ENCODE results near the gene SLC44A4.
"Not testable (repeated sequence)": the region's sequence is repeated elsewhere in the genome, so short reads cannot be mapped to it uniquely, and the experiment has no call there.

Gene SLC44A4

DNA sequence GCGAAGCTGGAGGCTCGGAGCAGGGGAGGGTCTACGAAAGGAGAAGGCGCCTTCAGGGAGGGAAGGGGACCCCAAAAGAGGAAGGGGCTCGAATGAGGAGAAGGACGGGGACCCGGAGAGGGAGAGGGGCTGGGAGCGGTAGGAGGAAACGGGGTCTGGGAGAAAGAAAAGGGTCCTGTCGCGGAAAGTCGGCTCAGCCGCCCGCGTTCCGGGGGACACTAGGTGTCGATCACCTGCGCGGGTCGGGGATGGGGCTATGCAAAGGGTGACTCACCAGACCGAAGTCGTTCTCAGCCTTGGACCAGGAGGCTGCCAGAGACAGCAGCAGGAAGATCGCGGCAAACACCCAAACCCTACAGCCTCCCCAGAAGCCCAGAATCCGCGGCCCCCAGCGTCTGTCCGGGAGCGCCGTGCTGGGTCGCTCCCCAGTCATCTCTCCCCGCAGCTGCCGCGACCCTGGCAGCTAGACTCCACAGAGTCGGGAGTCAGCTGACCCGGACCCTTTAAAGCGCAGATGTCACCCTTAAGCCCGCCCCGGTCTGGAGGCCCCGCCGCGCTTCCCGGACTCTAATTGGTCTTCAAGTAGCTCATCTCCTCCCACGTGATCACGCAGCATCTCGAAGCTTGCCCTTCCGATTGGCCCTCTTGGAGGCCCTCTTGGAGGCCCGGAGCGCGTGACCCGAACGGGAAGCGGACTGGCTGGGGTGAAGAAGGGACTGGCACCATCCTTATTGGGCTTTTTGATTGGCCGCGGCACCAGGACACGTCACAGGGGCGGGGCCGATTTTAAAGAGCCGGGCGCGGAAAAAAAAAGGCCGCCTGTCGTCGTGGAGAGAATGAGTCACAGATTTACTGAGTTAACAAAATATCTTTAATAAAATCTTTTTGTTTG is 16.2 kb downstream of the SLC44A4 start, which contains the start of gene NEU1:
TSS of gene NEU1 (minus strand) at position 478 of the 892 bp plus-strand sequence. CDS start at position 433, 45 bp downstream.
- peak; percentile 99 for DNase-seq (ENCODE audit: insufficient read length, low spot score)
- FAIRE-seq, result no peak
- TF ChIP-seq, protein P1, sequence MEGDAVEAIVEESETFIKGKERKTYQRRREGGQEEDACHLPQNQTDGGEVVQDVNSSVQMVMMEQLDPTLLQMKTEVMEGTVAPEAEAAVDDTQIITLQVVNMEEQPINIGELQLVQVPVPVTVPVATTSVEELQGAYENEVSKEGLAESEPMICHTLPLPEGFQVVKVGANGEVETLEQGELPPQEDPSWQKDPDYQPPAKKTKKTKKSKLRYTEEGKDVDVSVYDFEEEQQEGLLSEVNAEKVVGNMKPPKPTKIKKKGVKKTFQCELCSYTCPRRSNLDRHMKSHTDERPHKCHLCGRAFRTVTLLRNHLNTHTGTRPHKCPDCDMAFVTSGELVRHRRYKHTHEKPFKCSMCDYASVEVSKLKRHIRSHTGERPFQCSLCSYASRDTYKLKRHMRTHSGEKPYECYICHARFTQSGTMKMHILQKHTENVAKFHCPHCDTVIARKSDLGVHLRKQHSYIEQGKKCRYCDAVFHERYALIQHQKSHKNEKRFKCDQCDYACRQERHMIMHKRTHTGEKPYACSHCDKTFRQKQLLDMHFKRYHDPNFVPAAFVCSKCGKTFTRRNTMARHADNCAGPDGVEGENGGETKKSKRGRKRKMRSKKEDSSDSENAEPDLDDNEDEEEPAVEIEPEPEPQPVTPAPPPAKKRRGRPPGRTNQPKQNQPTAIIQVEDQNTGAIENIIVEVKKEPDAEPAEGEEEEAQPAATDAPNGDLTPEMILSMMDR (IDR thresholded peaks at IDR 0.05; ENCODE audit: insufficient read depth, missing control alignments), result no peak

DNA sequence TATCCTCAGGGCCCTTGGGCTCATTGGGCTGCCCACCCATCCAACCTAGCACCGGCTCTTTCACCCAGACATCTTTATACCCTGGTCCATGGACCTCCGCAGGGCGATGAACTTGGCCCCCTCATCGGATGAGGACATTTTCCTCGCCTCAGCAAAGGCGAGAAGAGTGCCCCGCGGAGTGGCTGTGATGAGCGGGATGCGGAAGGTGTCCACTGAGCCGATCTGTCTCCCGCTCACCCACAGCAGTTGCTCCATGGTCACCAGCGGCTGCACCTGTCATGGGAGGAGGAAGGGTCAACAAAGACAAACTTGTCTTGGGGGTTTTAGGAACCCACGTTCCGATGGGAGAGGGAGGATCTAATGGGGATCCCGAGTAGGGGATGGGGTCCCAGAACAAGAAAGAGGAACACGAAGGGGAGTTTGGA is 16.9 kb downstream of the SLC44A4 start:
- FAIRE-seq (no peak), DNase-seq (ENCODE audit: insufficient read length, low spot score) (no peak)
- TF ChIP-seq, protein P1 (IDR thresholded peaks at IDR 0.05; ENCODE audit: insufficient read depth, missing control alignments), result no peak

DNA sequence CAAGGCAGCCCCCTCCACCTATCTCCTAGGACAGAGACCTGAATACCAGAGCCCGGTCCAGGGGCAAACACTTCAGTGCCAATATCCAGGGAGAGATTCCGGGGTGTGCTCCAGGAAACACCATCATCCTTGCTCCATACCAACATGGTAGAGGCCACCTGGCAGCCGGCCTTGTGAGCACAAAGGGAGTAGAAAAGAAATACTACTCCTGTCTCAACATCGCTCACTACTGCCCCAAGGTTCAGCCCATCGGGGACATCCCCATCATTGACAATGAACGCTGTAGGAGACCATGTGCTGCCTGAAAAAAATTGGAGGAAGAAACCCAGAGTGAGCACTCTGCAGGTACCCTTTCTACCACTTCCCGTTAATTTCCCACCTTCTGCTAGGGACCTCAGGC is 17.6 kb downstream of the SLC44A4 start:
- no peak for FAIRE-seq
- DNase-seq (ENCODE audit: insufficient read length, low spot score), result no peak
- TF ChIP-seq, protein P1 (IDR thresholded peaks at IDR 0.05; ENCODE audit: insufficient read depth, missing control alignments), result no peak

DNA sequence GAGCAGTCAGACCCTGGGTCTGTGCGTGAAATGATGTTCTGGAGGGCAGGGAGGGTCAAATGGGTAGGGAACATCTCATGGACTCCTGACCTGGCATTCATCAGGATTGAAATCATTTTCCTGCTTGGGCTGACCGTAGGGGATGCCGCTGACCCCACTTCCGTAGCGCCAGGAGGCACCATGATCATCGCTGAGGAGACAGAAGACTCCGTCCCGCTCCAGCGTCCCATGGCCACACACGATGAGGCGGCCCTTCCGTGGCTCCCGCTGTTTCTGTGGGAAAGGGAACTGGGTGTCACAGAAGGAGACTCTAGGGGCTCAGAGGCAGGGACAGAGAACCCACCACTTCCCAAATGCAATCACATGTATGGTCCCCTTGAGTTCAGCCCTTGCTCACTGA is 18.4 kb downstream of the SLC44A4 start:
- TF ChIP-seq, protein P1 (IDR thresholded peaks at IDR 0.05; ENCODE audit: insufficient read depth, missing control alignments), result no peak
- DNase-seq (ENCODE audit: insufficient read length, low spot score), result no peak
- no peak for FAIRE-seq

DNA sequence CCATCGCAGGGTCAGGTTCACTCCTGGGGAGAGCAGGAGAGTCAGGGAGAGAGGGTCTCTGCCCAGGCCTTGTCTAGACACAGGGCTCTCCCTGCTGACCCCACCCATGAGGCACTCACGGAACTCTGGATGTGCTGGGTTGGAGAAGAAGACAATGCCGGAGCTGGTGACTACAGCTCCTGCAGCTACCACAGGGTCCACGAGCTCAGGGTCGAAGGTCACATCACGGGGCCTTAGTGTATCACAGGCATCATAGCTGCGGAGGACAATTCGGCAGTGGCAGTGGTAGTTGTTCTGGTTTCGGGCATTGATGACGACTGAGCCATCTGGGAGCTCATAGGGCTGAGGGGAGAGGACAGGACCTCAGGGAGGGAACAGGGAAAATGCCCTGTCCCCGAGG is 18.9 kb downstream of the SLC44A4 start:
- FAIRE-seq (no peak), DNase-seq (ENCODE audit: insufficient read length, low spot score) (no peak)
- TF ChIP-seq, protein P1 (IDR thresholded peaks at IDR 0.05; ENCODE audit: insufficient read depth, missing control alignments), result no peak

DNA sequence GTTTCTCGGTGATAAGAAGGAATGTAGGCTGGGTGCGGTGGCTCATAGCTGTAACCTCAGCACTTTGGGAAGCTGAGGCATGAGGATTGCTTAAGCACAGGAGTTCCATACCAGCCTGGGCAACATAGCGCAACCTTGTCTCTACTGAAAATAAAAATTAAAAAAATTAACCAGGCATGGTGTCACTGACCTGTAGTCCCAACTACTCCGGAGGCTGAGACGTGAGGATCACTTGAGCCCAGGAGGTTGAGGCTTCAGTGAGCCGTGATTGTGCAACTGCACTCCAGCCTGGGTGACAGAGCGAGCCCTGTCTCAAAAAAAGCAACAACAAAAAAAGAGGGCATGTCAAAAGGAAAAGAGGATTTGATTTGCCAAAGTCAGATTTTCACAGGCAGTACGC is 20.1 kb downstream of the SLC44A4 start:
- FAIRE-seq (no peak), DNase-seq (ENCODE audit: insufficient read length, low spot score) (no peak)
- TF ChIP-seq, protein P1 (IDR thresholded peaks at IDR 0.05; ENCODE audit: insufficient read depth, missing control alignments), result no peak

DNA sequence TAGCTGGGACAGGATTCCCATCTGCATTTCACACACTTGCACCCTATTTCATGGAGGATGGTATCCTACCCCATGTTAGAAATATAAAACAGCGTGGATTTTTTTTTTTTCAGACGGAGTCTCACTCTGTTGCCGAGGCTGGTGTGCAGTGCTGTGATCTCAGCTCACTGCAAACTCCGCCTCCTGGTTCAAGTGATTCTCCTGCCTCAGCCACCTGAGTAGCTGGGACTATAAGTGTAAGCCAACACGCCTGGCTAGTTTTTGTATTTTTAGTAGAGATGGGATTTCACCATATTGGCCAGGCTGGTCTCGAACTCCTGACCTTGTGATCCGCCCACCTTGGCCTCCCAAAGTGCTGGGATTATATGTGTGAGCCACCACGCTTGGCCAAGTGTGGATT is 21.0 kb downstream of the SLC44A4 start:
- DNase-seq (ENCODE audit: insufficient read length, low spot score); FAIRE-seq: not testable (repeated sequence)

DNA sequence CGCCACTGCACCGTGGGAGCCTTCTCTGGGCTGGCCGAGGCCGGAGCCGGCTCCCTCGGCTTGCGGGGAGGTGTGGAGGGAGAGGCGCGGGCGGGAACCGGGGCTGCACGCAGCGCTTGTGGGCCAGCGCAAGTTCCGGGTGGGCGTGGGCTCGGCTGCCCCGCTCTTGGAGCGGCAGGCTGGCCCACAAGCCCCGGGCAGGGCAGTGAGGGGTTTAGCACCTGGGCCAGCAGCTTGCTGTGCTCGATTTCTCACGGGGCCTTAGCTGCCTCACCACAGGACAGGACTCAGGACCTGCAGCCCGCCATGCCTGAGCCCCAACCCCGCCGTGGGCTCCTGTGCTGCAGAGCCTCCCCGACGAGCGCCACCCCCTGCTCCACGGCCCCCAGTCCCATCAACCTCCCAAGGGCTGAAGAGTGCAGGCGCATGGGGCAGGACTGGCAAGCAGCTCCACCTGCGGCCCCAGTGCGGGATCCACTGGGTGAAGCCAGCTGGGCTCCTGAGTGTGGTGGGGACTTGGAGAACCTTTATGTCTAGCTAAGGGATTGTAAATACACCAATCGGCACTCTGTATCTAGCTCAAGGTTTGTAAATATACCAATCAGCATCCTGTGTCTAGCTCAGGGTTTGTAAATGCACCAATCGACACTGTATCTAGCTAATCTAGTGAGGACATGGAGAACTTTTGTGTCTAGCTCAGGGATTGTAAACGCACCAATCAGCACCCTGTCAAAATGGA is 26.6 kb downstream of the SLC44A4 start:
- not testable (repeated sequence) for FAIRE-seq; DNase-seq (ENCODE audit: insufficient read length, low spot score)
